HepG2 (cell line): ENCODE measurements around the gene RBP4. TPM values are rescaled to one million over a fixed set of nuclear protein-coding genes. Genes with fewer than 3 reads are reported as not detected.

ENCODE experiments used
- ASH2L ChIP-seq: fragments of 300-600, 200-600 bp; sonication (generic); IDR thresholded peaks from 2 replicates; pipeline ENCODE4 v1.7.0; 2017; ENCODE audit warnings: low read depth, mild to moderate bottlenecking, moderate library complexity, mixed read lengths, low read length; ENCODE audit not compliant: insufficient read length
- ATF1 ChIP-seq: IDR thresholded peaks from 2 replicates; pipeline ENCODE4 v1.6.1; 2016; ENCODE audit warnings: mild to moderate bottlenecking, control low read depth
- CCDC6 ChIP-seq: sonication (generic); formaldehyde crosslinking; IDR thresholded peaks from 2 replicates; pipeline ENCODE4 v1.8.1; 2022; ENCODE audit warnings: mild to moderate bottlenecking, missing genetic modification reagents, moderate library complexity
- CREB1 ChIP-seq, 2 experiments: fragments of 450-650 bp in 1 of 2; IDR thresholded peaks; 2 replicates each; pipeline ENCODE4 v1.6.1; 2016 to 2017; ENCODE audit warnings: control low read depth in 1 of 2, mild to moderate bottlenecking in 1 of 2, missing compliant biosample characterization in 1 of 2, missing genetic modification characterization in 1 of 2
- FLYWCH1 ChIP-seq: sonication (generic); formaldehyde crosslinking; IDR thresholded peaks from 2 replicates; pipeline ENCODE4 v1.8.1; 2023; ENCODE audit warnings: mild to moderate bottlenecking, missing genetic modification reagents
- JUND ChIP-seq: sonication (generic); formaldehyde crosslinking; IDR thresholded peaks from 2 replicates; pipeline ENCODE4 v1.8.0; 2022; ENCODE audit warnings: mild to moderate bottlenecking, missing genetic modification reagents
- KLF12 ChIP-seq: sonication (generic); formaldehyde crosslinking; IDR thresholded peaks from 2 replicates; pipeline ENCODE4 v1.4.0; 2020; ENCODE audit warnings: missing genetic modification reagents, borderline replicate concordance
- MEIS1 ChIP-seq: sonication (generic); formaldehyde crosslinking; IDR thresholded peaks from 2 replicates; pipeline ENCODE4 v1.9.0; 2021; ENCODE audit warnings: mild to moderate bottlenecking, missing genetic modification reagents, moderate library complexity, borderline replicate concordance
- MIXL1 ChIP-seq: IDR thresholded peaks from 2 replicates; pipeline ENCODE4 v1.6.1; 2016
- MTA3 ChIP-seq: sonication (generic); formaldehyde crosslinking; IDR thresholded peaks from 2 replicates; pipeline ENCODE4 v1.4.0; 2020; ENCODE audit warnings: missing genetic modification reagents
- NFYB ChIP-seq: sonication (generic); formaldehyde crosslinking; IDR thresholded peaks from 2 replicates; pipeline ENCODE4 v1.4.0; 2020; ENCODE audit warnings: missing genetic modification reagents
- NR3C1 ChIP-seq: sonication (generic); formaldehyde crosslinking; IDR thresholded peaks from 2 replicates; pipeline ENCODE4 v1.4.0; 2020; ENCODE audit warnings: missing genetic modification reagents
- PCBP1 ChIP-seq: fragments of 200-400 bp; formaldehyde crosslinking; IDR thresholded peaks from 2 replicates; pipeline ENCODE4 v1.6.1; 2017; ENCODE audit warnings: mild to moderate bottlenecking, low read depth, low read length, borderline replicate concordance
- RCOR2 ChIP-seq: IDR thresholded peaks from 2 replicates; pipeline ENCODE4 v1.6.1; 2016; ENCODE audit warnings: missing biosample characterization, missing genetic modification reagents
- TBX3 ChIP-seq: fragments of 450-650 bp; IDR thresholded peaks from 2 replicates; pipeline ENCODE4 v1.6.1; 2017; ENCODE audit warnings: antibody characterized with exemption, mild to moderate bottlenecking, inconsistent platforms, borderline replicate concordance
- WIZ ChIP-seq: sonication (generic); formaldehyde crosslinking; IDR thresholded peaks from 2 replicates; pipeline ENCODE4 v1.5.1; 2020; ENCODE audit warnings: mild to moderate bottlenecking, missing genetic modification reagents
- ZFX ChIP-seq: sonication (generic); formaldehyde crosslinking; IDR thresholded peaks from 2 replicates; pipeline ENCODE4 v1.4.0; 2020; ENCODE audit warnings: mild to moderate bottlenecking, low read depth, missing genetic modification reagents, moderate library complexity
- ZMYM2 ChIP-seq: sonication (generic); formaldehyde crosslinking; IDR thresholded peaks from 2 replicates; pipeline ENCODE4 v1.8.0; 2022; ENCODE audit warnings: mild to moderate bottlenecking, missing genetic modification reagents
- ZNF230 ChIP-seq: sonication (generic); formaldehyde crosslinking; IDR thresholded peaks from 2 replicates; pipeline ENCODE4 v1.4.0; 2020; ENCODE audit warnings: mild to moderate bottlenecking, missing genetic modification reagents
- ZNF382 ChIP-seq: sonication (generic); formaldehyde crosslinking; IDR thresholded peaks from 2 replicates; pipeline ENCODE4 v1.5.0; 2020; ENCODE audit warnings: missing genetic modification reagents, mild to moderate bottlenecking, borderline replicate concordance
- ZNF777 ChIP-seq: sonication (generic); formaldehyde crosslinking; IDR thresholded peaks from 2 replicates; pipeline ENCODE4 v1.4.0; 2020; ENCODE audit warnings: missing genetic modification reagents
- ZSCAN29 ChIP-seq: sonication (generic); formaldehyde crosslinking; conservative IDR thresholded peaks from 2 replicates; pipeline ENCODE4 v1.4.0; 2020; ENCODE audit warnings: mild to moderate bottlenecking, missing genetic modification reagents
- polyA plus RNA-seq, 8 experiments: library from polyadenylated mRNA; depleted of rRNA in 3 of 8; stranded (reverse) in 7 of 8; unstranded in 1 of 8; fragments of >200 nt; fragmentation: Illumina TruSeq in 4 of 8; extraction: Trizol in 4 of 8; gene quantifications; 2 replicates each; pipeline versions ENCODE4 v1.2.1 to v1.2.3, GENCODE V29; 2011 to 2016; ENCODE audit warnings: low read depth in 4 of 8, missing spikeins in 1 of 8, mixed read lengths in 1 of 8; ENCODE audit not compliant: insufficient read depth in 1 of 8
- total RNA-seq, 5 experiments: library from RNA; depleted of rRNA; stranded (reverse); fragments of >200 nt; fragmentation: Illumina TruSeq; extraction: Trizol; gene quantifications; 2 replicates each; pipeline ENCODE4 v1.2.3, GENCODE V29; 2016; ENCODE audit warnings: low read depth in 1 of 5
- TF ChIP-seq, protein P1 (sequence below): sonication (generic); formaldehyde crosslinking; conservative IDR thresholded peaks from 2 replicates; pipeline ENCODE4 v1.4.0; 2020; ENCODE audit warnings: missing genetic modification reagents
- TF ChIP-seq, protein P2 (sequence below): sonication (generic); formaldehyde crosslinking; IDR thresholded peaks from 2 replicates; pipeline ENCODE4 v1.5.1; 2020; ENCODE audit warnings: mild to moderate bottlenecking, missing genetic modification reagents
- TF ChIP-seq, protein P3 (sequence below): sonication (generic); formaldehyde crosslinking; IDR thresholded peaks from 2 replicates; pipeline ENCODE4 v1.4.0; 2020; ENCODE audit warnings: missing genetic modification reagents; ENCODE audit errors: not compliant biosample characterization
- TF ChIP-seq, protein P4 (sequence below): sonication (generic); formaldehyde crosslinking; IDR thresholded peaks from 2 replicates; pipeline ENCODE4 v1.5.1; 2020; ENCODE audit warnings: mild to moderate bottlenecking, missing genetic modification reagents, moderate library complexity

The RBP4 gene
- total and polyA plus RNA-seq, 2 of the 13 experiments (the other 11 are each of a cell fraction or from before 2014, with no cell fraction given): 642 to 931 TPM

DNA sequence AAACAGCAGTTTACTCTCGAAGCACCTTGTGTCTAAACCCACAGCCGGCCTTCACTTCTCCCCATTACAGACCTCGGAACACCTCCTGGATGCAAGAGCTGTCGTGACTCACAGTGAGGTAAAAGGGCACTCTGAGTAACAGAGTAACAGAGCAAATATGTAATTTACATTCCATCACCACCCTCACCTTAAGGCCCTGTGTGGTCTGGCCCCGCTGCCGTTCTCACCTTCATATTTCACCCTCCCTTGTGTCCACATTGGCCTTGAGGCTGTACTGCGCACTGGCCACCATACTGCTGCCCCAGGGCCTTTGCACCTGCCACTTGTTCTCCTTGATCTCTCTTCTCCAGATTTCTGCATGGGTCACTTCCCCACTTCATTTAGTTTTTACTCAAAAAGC lies 21.9 kb downstream of the RBP4 start (continued):
- TF ChIP-seq, protein P1, sequence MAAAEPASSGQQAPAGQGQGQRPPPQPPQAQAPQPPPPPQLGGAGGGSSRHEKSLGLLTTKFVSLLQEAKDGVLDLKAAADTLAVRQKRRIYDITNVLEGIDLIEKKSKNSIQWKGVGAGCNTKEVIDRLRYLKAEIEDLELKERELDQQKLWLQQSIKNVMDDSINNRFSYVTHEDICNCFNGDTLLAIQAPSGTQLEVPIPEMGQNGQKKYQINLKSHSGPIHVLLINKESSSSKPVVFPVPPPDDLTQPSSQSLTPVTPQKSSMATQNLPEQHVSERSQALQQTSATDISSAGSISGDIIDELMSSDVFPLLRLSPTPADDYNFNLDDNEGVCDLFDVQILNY (CRISPR knock-in tag): no peak
- TF ChIP-seq NFYB (CRISPR knock-in tag): no peak
- 0 out of 2 replicates have a peak, but pooled peaks have one; percentile 57 for TF ChIP-seq RCOR2 (CRISPR knock-in tag)
- TF ChIP-seq MTA3: no peak
- no peak for TF ChIP-seq ATF1 (CRISPR knock-in tag)
- no peak for TF ChIP-seq WIZ (CRISPR knock-in tag)
- TF ChIP-seq ZNF230: no peak
- TF ChIP-seq ZSCAN29 (CRISPR knock-in tag): no peak
- TF ChIP-seq, protein P2, sequence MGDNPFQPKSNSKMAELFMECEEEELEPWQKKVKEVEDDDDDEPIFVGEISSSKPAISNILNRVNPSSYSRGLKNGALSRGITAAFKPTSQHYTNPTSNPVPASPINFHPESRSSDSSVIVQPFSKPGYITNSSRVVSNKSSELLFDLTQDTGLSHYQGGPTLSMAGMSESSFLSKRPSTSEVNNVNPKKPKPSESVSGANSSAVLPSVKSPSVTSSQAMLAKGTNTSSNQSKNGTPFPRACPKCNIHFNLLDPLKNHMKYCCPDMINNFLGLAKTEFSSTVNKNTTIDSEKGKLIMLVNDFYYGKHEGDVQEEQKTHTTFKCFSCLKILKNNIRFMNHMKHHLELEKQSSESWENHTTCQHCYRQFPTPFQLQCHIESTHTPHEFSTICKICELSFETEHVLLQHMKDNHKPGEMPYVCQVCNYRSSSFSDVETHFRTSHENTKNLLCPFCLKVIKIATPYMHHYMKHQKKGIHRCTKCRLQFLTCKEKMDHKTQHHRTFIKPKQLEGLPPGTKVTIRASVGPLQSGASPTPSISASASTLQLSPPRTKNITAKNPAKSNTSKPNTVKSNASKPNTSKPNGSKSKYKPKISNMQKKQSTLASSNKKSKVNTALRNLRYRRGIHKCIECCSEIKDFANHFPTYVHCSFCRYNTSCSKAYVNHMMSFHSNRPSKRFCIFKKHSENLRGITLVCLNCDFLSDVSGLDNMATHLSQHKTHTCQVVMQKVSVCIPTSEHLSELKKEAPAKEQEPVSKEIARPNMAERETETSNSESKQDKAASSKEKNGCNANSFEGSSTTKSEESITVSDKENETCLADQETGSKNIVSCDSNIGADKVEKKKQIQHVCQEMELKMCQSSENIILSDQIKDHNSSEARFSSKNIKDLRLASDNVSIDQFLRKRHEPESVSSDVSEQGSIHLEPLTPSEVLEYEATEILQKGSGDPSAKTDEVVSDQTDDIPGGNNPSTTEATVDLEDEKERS: no peak
- TF ChIP-seq ZMYM2 (CRISPR knock-in tag): peak; percentile 77
- no peak for TF ChIP-seq JUND (CRISPR knock-in tag)
- TF ChIP-seq KLF12: no peak
- TF ChIP-seq NR3C1: no peak
- TF ChIP-seq CCDC6 (CRISPR knock-in tag): no peak
- no peak for TF ChIP-seq MEIS1
- TF ChIP-seq PCBP1: no peak
- TF ChIP-seq MIXL1 (CRISPR knock-in tag): 0 out of 2 replicates have a peak, but pooled peaks have one; percentile 13
- TF ChIP-seq, protein P3, sequence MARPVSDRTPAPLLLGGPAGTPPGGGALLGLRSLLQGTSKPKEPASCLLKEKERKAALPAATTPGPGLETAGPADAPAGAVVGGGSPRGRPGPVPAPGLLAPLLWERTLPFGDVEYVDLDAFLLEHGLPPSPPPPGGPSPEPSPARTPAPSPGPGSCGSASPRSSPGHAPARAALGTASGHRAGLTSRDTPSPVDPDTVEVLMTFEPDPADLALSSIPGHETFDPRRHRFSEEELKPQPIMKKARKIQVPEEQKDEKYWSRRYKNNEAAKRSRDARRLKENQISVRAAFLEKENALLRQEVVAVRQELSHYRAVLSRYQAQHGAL (CRISPR knock-in tag): no peak
- TF ChIP-seq CREB1 (IDR thresholded peaks at IDR 0.05): peak; percentile 22; the same call in 1 of the 2 replicates
- TF ChIP-seq CREB1 (CRISPR knock-in tag; IDR thresholded peaks at IDR 0.05): no peak
- peak; percentile 67; the same call in 1 of the 2 replicates for TF ChIP-seq TBX3
- TF ChIP-seq, protein P4, sequence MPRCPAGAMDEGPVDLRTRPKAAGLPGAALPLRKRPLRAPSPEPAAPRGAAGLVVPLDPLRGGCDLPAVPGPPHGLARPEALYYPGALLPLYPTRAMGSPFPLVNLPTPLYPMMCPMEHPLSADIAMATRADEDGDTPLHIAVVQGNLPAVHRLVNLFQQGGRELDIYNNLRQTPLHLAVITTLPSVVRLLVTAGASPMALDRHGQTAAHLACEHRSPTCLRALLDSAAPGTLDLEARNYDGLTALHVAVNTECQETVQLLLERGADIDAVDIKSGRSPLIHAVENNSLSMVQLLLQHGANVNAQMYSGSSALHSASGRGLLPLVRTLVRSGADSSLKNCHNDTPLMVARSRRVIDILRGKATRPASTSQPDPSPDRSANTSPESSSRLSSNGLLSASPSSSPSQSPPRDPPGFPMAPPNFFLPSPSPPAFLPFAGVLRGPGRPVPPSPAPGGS (CRISPR knock-in tag): no peak
- no peak for TF ChIP-seq ZNF382 (CRISPR knock-in tag)
- 0 out of 2 replicates have a peak, but pooled peaks have one; percentile 27 for TF ChIP-seq ZFX (CRISPR knock-in tag)
- TF ChIP-seq ZNF777: no peak
- TF ChIP-seq ASH2L: no peak
- no peak for TF ChIP-seq FLYWCH1
